HFF-Myc (cell line): ENCODE measurements around the gene TMEM30B.

Experiments
- DNase-seq: peaks from one replicate; pipeline ENCODE4 v3.0.0-alpha.2; 2011; ENCODE audit warnings: low read depth; ENCODE audit errors: extremely low read depth
- H3K4me3 ChIP-seq: replicated peaks from 2 replicates; pipeline ENCODE4 v1.5.1; 2011; ENCODE audit warnings: low read depth, mild to moderate bottlenecking, control low read depth, low read length
- TF ChIP-seq, protein P1 (sequence below): IDR thresholded peaks from 2 replicates; pipeline ENCODE4 v1.5.1; 2012; ENCODE audit warnings: mild to moderate bottlenecking, low read depth, low read length, control low read depth; ENCODE audit errors: missing control alignments

The TMEM30B gene

DNA sequence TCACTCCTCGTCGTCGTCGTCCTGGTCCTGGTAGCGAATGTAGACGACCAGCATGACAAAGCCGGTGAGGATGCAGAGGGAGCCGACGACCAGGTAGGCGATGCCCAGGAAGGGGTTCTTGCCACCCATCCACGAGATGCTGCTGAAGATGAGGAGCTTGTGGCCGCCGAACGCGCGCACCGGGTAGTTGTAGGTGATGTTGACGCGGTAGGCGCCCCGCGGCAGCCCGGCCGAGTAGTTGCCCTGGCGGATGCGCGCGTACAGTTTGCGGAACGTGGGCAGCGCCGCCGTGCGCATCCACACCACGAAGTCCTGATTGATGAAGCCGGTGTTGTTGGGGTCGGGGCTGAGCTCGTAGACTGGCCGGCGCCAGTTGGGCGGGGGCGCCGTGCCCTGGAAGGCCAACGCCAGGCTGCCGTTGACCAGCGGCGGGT lies 1.0 kb downstream of the TMEM30B start:
- peak overlapping the region; percentile 45 for H3K4me3 ChIP-seq
- TF ChIP-seq, protein P1, sequence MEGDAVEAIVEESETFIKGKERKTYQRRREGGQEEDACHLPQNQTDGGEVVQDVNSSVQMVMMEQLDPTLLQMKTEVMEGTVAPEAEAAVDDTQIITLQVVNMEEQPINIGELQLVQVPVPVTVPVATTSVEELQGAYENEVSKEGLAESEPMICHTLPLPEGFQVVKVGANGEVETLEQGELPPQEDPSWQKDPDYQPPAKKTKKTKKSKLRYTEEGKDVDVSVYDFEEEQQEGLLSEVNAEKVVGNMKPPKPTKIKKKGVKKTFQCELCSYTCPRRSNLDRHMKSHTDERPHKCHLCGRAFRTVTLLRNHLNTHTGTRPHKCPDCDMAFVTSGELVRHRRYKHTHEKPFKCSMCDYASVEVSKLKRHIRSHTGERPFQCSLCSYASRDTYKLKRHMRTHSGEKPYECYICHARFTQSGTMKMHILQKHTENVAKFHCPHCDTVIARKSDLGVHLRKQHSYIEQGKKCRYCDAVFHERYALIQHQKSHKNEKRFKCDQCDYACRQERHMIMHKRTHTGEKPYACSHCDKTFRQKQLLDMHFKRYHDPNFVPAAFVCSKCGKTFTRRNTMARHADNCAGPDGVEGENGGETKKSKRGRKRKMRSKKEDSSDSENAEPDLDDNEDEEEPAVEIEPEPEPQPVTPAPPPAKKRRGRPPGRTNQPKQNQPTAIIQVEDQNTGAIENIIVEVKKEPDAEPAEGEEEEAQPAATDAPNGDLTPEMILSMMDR = no peak
- no peak for DNase-seq

DNA sequence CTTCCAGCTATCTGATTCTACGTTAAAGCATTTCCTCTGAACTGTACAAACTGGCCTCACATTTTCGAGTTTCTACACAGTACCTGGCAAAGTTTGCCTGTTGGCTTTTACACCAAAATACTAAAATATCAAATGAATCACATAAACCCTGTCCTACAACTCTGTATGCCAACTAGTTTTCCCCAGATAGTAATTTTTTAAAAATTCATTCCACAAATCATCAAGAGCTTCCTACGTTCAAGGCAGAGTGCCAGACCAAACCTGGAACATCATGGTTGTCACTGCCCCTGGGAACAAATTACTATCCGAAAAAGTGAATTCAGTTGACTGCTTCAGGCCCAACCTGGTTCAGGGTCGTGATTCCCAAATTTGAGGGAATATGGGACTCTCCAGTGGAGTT lies 2.1 kb downstream of the TMEM30B start:
- TF ChIP-seq, protein P1 = no peak
- no peak overlapping the region for H3K4me3 ChIP-seq
- no peak for DNase-seq

- TF ChIP-seq, protein P1 = no peak
- no peak for DNase-seq
- H3K4me3 ChIP-seq = no peak overlapping the region
Observed at GRCh38 chr14:61277784-61278183, 3.4 kb downstream of the TMEM30B start.

DNA sequence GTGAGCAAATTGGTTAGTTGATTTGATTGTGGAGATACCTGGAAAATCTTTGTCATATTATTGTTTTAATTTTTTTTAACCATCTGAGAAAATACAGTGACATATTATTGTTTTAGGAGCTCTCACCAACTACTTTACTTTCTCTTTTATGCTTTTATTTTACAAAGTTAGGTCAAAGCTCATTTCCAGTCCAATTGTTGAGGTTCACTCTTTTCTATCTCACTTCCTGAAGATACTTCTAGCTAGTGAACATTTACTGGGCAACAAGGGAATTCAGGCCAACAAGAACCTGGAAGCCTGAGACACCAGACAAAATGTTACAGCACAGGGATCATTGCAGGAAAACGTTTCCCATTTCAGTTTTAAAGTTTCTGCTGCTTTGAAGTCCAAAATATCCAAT lies 3.9 kb downstream of the TMEM30B start:
- TF ChIP-seq, protein P1 = no peak
- no peak for DNase-seq
- no peak overlapping the region for H3K4me3 ChIP-seq

DNA sequence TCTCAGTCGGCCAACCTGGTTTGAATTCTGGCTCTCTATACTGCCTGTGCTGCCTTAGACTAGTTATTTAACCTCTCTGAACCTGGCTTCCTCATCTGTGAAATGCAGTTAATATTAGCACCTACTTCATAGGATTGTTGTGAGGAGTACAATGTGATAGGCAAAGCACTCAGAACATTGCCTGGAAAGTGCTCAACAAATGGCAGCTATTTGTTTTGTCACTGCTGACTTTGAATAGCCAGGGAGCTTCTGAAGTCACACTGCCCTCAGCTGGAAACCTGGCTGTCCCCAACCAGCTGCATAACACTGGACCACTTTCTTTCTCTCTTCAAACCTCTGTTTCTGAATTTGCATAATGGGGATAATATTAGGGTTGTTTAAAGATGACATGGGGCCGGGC lies 9.6 kb downstream of the TMEM30B start:
- no peak overlapping the region for H3K4me3 ChIP-seq
- no peak for DNase-seq
- TF ChIP-seq, protein P1 = no peak

DNA sequence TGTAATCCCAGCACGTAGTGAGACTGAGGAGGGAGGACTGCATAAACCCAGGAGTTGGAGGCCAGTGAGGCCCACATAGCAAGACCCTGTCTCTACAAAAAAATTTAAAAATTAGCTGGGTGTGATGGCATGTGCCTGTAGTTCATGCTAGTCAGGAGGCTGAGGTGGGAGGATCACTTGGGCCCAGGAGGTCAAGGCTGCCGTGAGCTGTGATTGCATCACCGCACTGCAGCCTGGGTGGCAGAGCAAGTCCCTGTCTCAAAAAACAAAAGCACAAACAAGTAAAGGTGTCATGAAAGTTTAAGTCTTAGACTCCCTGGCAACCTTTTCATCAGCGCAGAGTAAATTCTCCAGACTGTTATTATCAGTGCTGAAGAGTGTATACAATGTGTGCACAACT lies 10.4 kb downstream of the TMEM30B start:
- no peak for DNase-seq
- TF ChIP-seq, protein P1 = no peak

More for the DNA sequence above, 10.4 kb downstream of the TMEM30B start:
- H3K4me3 ChIP-seq = no peak overlapping the region
